NT2/D1 (cell line): ENCODE results near the gene LAMB1.

Experiments
- SUZ12 ChIP-seq: IDR thresholded peaks from 2 replicates; pipeline ENCODE4 v1.6.1; 2011; ENCODE audit not compliant: insufficient read length, insufficient read depth; ENCODE audit errors: extremely low read depth
- YY1 ChIP-seq: IDR thresholded peaks from 2 replicates; pipeline ENCODE4 v1.6.1; 2011; ENCODE audit not compliant: insufficient read length, insufficient read depth
- ZNF274 ChIP-seq: IDR thresholded peaks from 2 replicates; pipeline ENCODE4 v1.6.1; 2011; ENCODE audit warnings: mild to moderate bottlenecking, low read depth, low read length

- TF ChIP-seq YY1 (no peak), ZNF274 (no peak), SUZ12 (no peak)
Measured at GRCh38 chr7:108000875-108001763, 1.8 kb downstream of the LAMB1 start.
